Kidney epithelial cell (primary cell): ENCODE data around the gene CRYL1. TPM values are rescaled to one million over a fixed set of nuclear protein-coding genes. Genes with fewer than 3 reads are reported as not detected.

Experiments used
- DNase-seq: peaks from one replicate; pipeline ENCODE4 v3.0.0-alpha.2; 2010; ENCODE audit warnings: low read depth
- H3K27me3 ChIP-seq: 2 replicates; pipeline ENCODE4 v1.6.0; 2011; ENCODE audit warnings: low read length; ENCODE audit not compliant: control insufficient read depth, insufficient read depth
- H3K36me3 ChIP-seq: 2 replicates; pipeline ENCODE4 v1.5.1; 2011; ENCODE audit warnings: low read length; ENCODE audit not compliant: control insufficient read depth, insufficient read depth
- H3K4me3 ChIP-seq: 2 replicates; pipeline ENCODE4 v1.5.1; 2011; ENCODE audit warnings: low read depth, mild to moderate bottlenecking, control low read depth, low read length
- total RNA-seq: library from RNA; depleted of rRNA; stranded (reverse); fragments of >200 nt; gene quantifications from 2 replicates; pipeline ENCODE4 v1.2.3, GENCODE V29; 2015
- TF ChIP-seq, protein P1 (sequence below): IDR thresholded peaks from 2 replicates; pipeline ENCODE4 v1.5.1; 2011; ENCODE audit warnings: mild to moderate bottlenecking, moderate library complexity, low read length, control low read depth, inconsistent platforms; ENCODE audit not compliant: insufficient read depth, poor library complexity, severe bottlenecking

The CRYL1 gene
- total RNA-seq, 1 donor from 2014 or later: 36.4 TPM

DNA sequence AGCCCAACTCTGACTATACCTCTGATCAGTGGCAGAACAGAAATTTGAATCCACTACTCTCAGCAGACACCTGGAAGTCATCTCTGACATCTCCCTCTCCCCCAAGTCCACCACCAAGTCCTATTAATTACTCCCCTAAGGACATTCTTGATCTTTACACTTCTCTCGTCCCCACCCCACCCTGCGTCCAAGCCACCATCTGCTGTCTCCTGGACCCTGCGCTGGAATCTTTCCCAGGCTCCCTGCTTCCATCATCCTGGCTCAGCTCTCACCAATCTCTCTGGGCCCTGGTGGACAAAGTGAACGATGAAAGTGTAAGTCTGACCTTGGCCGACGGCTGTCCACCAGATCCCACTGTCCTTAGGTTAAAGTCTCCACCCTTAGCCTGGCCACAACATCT, 147.9 kb downstream of the CRYL1 start:
- no peak overlapping the region for H3K4me3 ChIP-seq
- H3K27me3 ChIP-seq: no peaks in the 10 kb centered on the region
- no peaks in the 10 kb centered on the region for H3K36me3 ChIP-seq
- TF ChIP-seq, protein P1, sequence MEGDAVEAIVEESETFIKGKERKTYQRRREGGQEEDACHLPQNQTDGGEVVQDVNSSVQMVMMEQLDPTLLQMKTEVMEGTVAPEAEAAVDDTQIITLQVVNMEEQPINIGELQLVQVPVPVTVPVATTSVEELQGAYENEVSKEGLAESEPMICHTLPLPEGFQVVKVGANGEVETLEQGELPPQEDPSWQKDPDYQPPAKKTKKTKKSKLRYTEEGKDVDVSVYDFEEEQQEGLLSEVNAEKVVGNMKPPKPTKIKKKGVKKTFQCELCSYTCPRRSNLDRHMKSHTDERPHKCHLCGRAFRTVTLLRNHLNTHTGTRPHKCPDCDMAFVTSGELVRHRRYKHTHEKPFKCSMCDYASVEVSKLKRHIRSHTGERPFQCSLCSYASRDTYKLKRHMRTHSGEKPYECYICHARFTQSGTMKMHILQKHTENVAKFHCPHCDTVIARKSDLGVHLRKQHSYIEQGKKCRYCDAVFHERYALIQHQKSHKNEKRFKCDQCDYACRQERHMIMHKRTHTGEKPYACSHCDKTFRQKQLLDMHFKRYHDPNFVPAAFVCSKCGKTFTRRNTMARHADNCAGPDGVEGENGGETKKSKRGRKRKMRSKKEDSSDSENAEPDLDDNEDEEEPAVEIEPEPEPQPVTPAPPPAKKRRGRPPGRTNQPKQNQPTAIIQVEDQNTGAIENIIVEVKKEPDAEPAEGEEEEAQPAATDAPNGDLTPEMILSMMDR: no peak
- DNase-seq: no peak

DNA sequence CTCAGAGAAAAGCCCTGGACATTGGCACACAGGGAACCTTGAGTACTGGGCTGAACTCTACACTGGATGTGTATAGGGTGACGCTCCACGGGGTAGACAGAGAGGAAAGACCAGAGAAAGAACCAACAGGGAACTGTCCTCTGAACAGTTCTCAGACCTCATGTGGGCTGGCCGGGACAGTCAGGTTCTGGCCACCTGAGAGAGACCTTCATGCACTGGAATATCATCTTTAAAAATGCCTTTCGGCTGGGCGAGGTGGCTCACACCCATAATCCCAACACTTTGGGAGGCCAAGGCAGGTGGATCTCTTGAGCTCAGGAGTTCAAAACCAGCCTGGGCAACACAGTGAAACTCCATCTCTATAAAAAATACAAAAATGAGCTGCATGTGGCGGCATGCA, 149.8 kb downstream of the CRYL1 start:
- H3K36me3 ChIP-seq: no peaks in the 10 kb centered on the region
- H3K27me3 ChIP-seq: no peaks in the 10 kb centered on the region
- DNase-seq: no peak
- H3K4me3 ChIP-seq: no peak overlapping the region
- TF ChIP-seq, protein P1: no peak

DNA sequence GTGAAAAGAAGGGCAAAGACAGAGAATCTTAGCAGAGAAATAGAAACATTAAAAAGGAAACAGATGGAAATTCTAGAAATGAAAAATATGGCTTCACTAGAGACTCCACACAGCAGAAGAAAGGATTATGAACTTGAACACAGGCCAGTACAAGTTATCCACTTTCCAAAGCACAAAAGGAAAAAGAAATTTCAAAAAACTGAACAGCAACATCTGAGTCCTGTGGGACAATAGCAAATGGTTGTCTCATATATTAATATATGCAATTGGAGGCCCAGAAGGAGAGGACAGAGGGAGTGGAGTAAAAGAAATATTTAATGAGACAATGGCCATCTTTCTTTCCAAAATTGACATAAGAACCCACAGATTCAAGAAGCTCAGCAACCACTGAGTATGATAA, 151.8 kb downstream of the CRYL1 start:
- Histone ChIP-seq H3K36me3 (no peaks in the 10 kb centered on the region), H3K4me3 (no peak overlapping the region), H3K27me3 (no peaks in the 10 kb centered on the region)
- DNase-seq: no peak
- TF ChIP-seq, protein P1: no peak

DNA sequence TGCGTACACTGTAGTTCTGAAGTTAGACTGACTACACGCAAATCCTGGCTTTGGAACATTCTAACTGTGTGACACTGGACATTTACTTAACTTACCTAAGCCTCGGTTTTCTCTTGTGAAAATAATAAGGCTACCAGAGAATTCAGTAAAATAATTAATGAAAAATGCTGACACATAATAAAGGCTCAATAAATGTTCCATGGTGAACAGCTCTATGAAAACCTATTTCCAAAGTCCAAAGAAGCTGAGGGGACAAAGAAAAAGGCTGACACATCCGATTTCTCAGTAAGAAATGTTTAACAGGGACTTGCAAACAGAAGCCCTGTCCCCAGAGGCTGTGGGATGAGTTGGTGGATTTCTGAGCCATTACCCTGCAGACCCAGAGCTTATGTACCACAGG, 153.8 kb downstream of the CRYL1 start:
- TF ChIP-seq, protein P1: no peak
- no peak for DNase-seq
- H3K27me3 ChIP-seq: no peaks in the 10 kb centered on the region

DNA sequence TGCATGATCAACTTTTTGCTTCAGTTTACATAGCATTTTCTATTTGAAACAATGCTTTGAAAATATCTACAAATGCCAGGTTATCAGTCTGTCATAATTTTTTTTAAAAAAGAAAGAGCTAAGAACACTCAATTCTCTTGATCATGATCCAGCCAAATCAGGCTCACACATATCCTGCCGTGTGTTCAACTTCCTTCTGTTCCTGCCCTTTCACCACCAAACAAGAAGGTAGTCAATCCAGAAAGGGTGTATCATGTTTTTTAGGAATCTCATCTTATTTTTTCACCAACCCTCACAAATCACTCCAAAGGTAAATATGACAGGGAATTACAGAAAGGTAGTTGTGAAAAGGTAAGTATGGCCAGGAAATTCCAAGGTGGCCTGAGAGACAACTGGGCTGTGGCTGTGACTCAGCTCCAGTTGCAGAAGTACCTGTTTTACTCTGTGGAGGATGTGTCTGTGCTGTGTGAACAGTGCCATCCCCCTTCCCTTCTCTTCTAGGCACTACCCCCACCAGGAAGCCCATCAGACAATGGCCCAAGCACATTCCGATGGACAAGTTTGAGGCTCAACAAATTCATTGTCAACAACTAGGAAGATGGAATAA, 154.7 kb downstream of the CRYL1 start:
- Histone ChIP-seq H3K27me3 (no peaks in the 10 kb centered on the region), H3K36me3 (no peaks in the 10 kb centered on the region), H3K4me3 (no peak overlapping the region)
- TF ChIP-seq, protein P1: no peak
- no peak for DNase-seq

More for the DNA sequence above, 153.8 kb downstream of the CRYL1 start:
- H3K4me3 ChIP-seq: no peak overlapping the region
- no peaks in the 10 kb centered on the region for H3K36me3 ChIP-seq

DNA sequence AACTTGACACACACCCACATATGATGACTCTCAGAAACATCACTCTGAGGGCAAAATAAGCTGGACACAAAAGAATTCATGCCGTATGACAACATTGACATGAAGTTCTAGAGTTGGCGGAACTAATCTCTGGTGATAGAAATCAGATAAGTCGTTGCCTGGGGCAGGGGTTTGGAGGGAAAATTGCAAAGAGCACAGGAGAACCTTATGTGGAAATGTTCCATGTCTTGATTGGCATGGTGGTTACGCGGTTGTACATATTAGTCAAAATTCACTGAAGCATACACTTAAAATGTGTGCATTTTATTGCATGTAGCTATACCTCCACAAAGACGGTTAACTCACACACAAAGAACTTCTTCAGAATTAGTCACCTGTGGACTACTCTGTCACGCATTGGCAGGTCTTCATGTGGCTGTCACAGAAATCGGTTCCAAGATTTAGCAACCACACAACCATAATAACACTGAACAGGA, 155.7 kb downstream of the CRYL1 start:
- no peaks in the 10 kb centered on the region for H3K27me3 ChIP-seq

More for the DNA sequence above, 155.7 kb downstream of the CRYL1 start:
- Histone ChIP-seq H3K36me3 (no peaks in the 10 kb centered on the region), H3K4me3 (no peak overlapping the region)
- TF ChIP-seq, protein P1: no peak
- DNase-seq: no peak
